Stomach smooth muscle (tissue), 2 donors: ENCODE measurements around the gene NCKAP5L.
"Not testable (repeated sequence)": the region's sequence is repeated elsewhere in the genome, so short reads cannot be mapped to it uniquely, and the experiment has no call there.

Experiments
- H3K27ac ChIP-seq: one replicate; pipeline ENCODE4 v1.7.0; 2013; ENCODE audit warnings: mild to moderate bottlenecking, low read length, inconsistent platforms
- H3K27me3 ChIP-seq, 2 donors: one replicate each; pipeline ENCODE4 v1.7.0; 2013; ENCODE audit warnings: low read length in 2 of 2; ENCODE audit not compliant: insufficient read depth in 2 of 2, control insufficient read depth in 1 of 2
- H3K36me3 ChIP-seq, 2 donors: one replicate each; pipeline ENCODE4 v1.7.0; 2013; ENCODE audit warnings: low read length in 2 of 2; ENCODE audit not compliant: control insufficient read depth in 2 of 2, insufficient read depth in 2 of 2
- H3K4me1 ChIP-seq: one replicate; pipeline ENCODE4 v1.7.0; 2013; ENCODE audit warnings: low read length; ENCODE audit not compliant: control insufficient read depth, insufficient read depth
- H3K4me3 ChIP-seq, 2 donors: one replicate each; pipeline ENCODE4 v1.7.0; 2013; ENCODE audit warnings: low read length in 2 of 2
- H3K9ac ChIP-seq, 2 donors: one replicate each; pipeline ENCODE4 v1.7.0; 2013; ENCODE audit warnings: low read length in 2 of 2, mild to moderate bottlenecking in 1 of 2
- H3K9me3 ChIP-seq, 2 donors: one replicate each; pipeline ENCODE4 v1.7.0; 2013; ENCODE audit warnings: low read length in 2 of 2; ENCODE audit not compliant: control insufficient read depth in 2 of 2
- donor health status: healthy.
- donor health status: Pancreatic carcinoma.

NCKAP5L gene

GRCh38 chr12:49828133-49829091 lies at the start of gene NCKAP5L:
Gene NCKAP5L, minus strand, starts transcription at chr12:49828413. Its CDS starts 24,369 bp downstream, at chr12:49804044.
- Histone ChIP-seq H3K4me1 (peaks cover 44% of the 10 kb centered on the region), H3K4me3 (peak within 1 kb of the TSS; percentile 88 to 91), H3K36me3 (no peaks in the 10 kb centered on the region), H3K27ac (peak within 1 kb of the TSS; percentile 83), H3K27me3 (no peaks in the 10 kb centered on the region), H3K9me3 (no peaks in the 10 kb centered on the region), H3K9ac (peak within 1 kb of the TSS; percentile 84 to 87)

DNA sequence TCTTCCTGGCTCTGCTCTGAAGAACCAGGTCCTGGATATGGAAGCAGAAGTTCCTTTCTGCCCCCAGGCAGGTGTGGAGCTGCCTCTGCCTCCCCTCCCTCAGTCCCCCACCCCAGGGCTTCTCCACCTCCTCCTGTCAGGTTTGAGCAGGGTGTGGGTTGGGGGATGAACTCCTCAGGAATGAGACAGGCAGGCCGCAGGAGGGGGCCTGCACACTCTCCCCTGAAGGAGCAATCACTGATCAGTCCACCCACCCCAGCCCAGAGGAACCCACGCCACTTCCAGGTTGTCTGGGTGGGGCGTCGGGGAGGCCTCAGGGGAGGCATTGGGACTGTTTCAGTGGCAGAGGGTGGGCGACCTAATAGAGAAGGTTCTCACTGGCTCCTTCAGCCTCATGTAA lies 48.9 kb upstream of the NCKAP5L start:
- Histone ChIP-seq H3K4me3 (no peak overlapping the region), H3K27ac (no peak overlapping the region), H3K4me1 (peaks cover 2% of the 10 kb centered on the region), H3K9me3 (no peaks in the 10 kb centered on the region), H3K36me3 (no peaks in the 10 kb centered on the region), H3K9ac (no peak overlapping the region), H3K27me3 (no peaks in the 10 kb centered on the region)

DNA sequence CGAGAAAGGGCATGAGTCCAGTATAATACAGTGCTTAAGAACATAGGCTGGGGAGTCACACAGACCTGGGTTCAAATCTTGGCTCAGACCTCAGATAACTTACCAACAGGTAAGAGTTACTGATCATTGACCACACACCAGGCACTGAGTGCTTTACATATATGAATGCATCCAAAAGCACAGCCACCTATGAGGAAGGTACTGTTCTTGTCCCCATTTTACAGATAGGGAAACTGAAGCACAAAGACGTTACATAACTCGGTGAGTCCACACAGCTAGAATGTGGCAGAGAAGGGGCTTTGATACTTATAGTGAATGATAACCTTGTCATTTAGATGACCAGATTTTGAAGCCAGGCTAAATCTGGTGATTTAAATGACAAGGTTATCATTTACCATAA lies 47.9 kb upstream of the NCKAP5L start:
- H3K27me3 ChIP-seq = no peaks in the 10 kb centered on the region
- H3K9me3 ChIP-seq = no peaks in the 10 kb centered on the region
- no peak overlapping the region for H3K4me3 ChIP-seq
- H3K4me1 ChIP-seq = peaks cover 2% of the 10 kb centered on the region
- H3K27ac ChIP-seq = no peak overlapping the region
- no peak overlapping the region for H3K9ac ChIP-seq
- no peaks in the 10 kb centered on the region for H3K36me3 ChIP-seq

GRCh38 chr12:49875115-49875720 lies 47.0 kb upstream of the NCKAP5L start:
- no peaks in the 10 kb centered on the region for H3K36me3 ChIP-seq
- H3K27me3 ChIP-seq = no peaks in the 10 kb centered on the region
- no peak overlapping the region for H3K27ac ChIP-seq
- no peak overlapping the region for H3K4me3 ChIP-seq
- H3K4me1 ChIP-seq = peaks cover 2% of the 10 kb centered on the region
- no peak overlapping the region for H3K9ac ChIP-seq
- H3K9me3 ChIP-seq = no peaks in the 10 kb centered on the region

DNA sequence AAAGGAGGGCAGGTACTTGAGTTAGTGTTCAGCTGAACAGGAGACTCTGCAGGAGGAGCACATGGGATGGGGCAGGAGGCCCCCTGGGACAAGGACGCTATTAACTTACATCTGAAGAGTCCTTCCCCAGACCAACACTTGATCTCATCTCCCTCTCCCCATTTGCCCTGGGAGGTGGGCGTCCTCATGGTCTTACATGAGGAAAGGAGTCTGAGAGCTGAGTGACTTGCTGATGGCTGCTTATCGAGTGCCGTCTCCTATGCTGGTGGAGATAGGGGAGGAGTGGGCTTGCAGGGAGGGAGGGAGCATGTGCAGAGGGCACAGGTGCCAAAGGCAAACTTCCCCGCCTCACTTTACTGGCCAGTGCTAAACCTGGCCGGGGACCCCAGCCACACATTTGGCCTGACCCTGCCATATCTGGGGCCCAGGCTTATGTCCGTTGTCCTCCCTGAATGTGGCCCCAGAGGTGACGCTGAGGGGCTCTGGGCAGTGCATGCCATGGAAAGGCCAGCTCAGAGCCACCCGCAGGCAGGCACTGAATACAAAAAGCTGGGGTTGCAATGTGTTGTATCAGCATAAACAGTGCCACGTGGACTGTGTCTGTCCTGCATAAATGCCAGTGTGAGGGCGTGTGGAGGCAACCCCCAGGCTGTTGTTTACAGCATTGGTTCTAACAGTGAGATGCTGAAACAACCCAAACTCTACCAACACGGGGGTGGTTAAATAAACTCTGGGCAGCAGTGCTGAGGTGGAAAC lies 46.1 kb upstream of the NCKAP5L start:
- Histone ChIP-seq H3K4me3 (no peak overlapping the region), H3K27ac (no peak overlapping the region), H3K4me1 (peaks cover 7% of the 10 kb centered on the region), H3K9ac (no peak overlapping the region), H3K36me3 (no peaks in the 10 kb centered on the region), H3K9me3 (no peaks in the 10 kb centered on the region), H3K27me3 (no peaks in the 10 kb centered on the region)

DNA sequence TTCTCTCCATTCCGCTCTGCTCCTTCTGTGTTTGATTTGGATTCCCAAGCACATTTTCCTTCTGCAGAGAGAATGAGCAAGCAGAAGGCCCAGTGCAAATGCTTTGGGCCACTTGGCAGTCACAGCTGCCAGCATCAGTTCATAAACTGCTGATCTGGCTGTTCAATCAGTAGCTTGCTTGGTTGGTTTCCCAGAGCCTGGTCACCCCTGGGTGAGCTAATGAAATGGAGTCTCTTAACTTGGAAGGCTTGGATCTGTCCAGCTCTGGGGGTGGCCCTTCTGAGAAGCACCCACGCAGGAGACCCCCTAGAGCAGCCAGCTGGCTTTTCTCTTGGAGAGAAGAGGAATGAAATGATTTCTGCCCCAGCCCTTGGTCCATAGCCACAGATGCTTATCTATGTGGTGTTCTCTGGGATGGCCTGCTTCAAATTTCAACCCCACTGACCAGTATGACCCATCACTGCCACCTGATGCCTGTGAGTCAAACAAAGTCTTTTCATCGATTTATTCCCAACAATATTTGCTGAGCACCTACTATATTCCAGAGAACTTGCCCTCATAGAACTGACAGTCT lies 45.2 kb upstream of the NCKAP5L start:
- no peak overlapping the region for H3K9ac ChIP-seq

GRCh38 chr12:49872781-49873181 lies 44.6 kb upstream of the NCKAP5L start:
- peaks cover 18% of the 10 kb centered on the region for H3K4me1 ChIP-seq
- H3K36me3 ChIP-seq = no peaks in the 10 kb centered on the region
- no peak overlapping the region for H3K27ac ChIP-seq
- no peak overlapping the region for H3K4me3 ChIP-seq
- H3K9me3 ChIP-seq = no peaks in the 10 kb centered on the region
- H3K27me3 ChIP-seq = no peaks in the 10 kb centered on the region
- H3K9ac ChIP-seq = no peak overlapping the region

More for the DNA sequence above, 45.2 kb upstream of the NCKAP5L start:
- H3K27me3 ChIP-seq = no peaks in the 10 kb centered on the region
- H3K4me3 ChIP-seq = no peak overlapping the region
- no peaks in the 10 kb centered on the region for H3K36me3 ChIP-seq
- H3K4me1 ChIP-seq = peaks cover 13% of the 10 kb centered on the region
- no peaks in the 10 kb centered on the region for H3K9me3 ChIP-seq
- H3K27ac ChIP-seq = no peak overlapping the region

- no peak overlapping the region for H3K4me3 ChIP-seq
- H3K4me1 ChIP-seq = peaks cover 22% of the 10 kb centered on the region
- H3K27me3 ChIP-seq = no peaks in the 10 kb centered on the region
- H3K27ac ChIP-seq = no peak overlapping the region
- no peak overlapping the region for H3K9ac ChIP-seq
- no peaks in the 10 kb centered on the region for H3K36me3 ChIP-seq
- H3K9me3 ChIP-seq = no peaks in the 10 kb centered on the region
These were observed 44.2 kb upstream of the NCKAP5L start for GRCh38 chr12:49872381-49872780.

GRCh38 chr12:49871811-49872251 lies 43.6 kb upstream of the NCKAP5L start:
- H3K9ac ChIP-seq, H3K27ac ChIP-seq, H3K27me3 ChIP-seq, H3K36me3 ChIP-seq, H3K4me3 ChIP-seq, H3K9me3 ChIP-seq: not testable (repeated sequence)
- H3K4me1 ChIP-seq = peaks cover 24% of the 10 kb centered on the region

GRCh38 chr12:49871263-49871561 lies 43.0 kb upstream of the NCKAP5L start:
- H3K4me3 ChIP-seq = no peak overlapping the region
- H3K27ac ChIP-seq = no peak overlapping the region
- peaks cover 24% of the 10 kb centered on the region for H3K4me1 ChIP-seq
- no peaks in the 10 kb centered on the region for H3K36me3 ChIP-seq
- H3K9ac ChIP-seq = no peak overlapping the region
- H3K9me3 ChIP-seq = no peaks in the 10 kb centered on the region
- H3K27me3 ChIP-seq = no peaks in the 10 kb centered on the region
